IMR-90 (cell line): ENCODE measurements around the gene SBF2. TPM values are rescaled to one million over a fixed set of nuclear protein-coding genes. Genes with fewer than 3 reads are reported as not detected.

Experiments
- ATAC-seq: fragments of 200-7000 bp; cut with Tn5 transposase; 2 replicates; pipeline ENCODE4 v1.9.1; 2020; ENCODE audit warnings: low read depth, mild to moderate bottlenecking, moderate library complexity
- BruUV-seq: library from RNA; stranded (reverse); fragments of 400-500 nt; replicated peaks from 2 replicates; lab custom pipeline; 2021; lab: Mats Ljungman, UMichigan
- CTCF ChIA-PET: fragments of 300-600 bp; formaldehyde crosslinking; extraction: SDS; loops from one replicate; lab custom pipeline; 2021; ENCODE audit warnings: antibody characterized with exemption; lab: Yijun Ruan, JAX
- POLR2A ChIA-PET: fragments of 300-600 bp; sonication (Branson Sonifier 250); formaldehyde crosslinking; loops from one replicate; lab custom pipeline; 2022; ENCODE audit warnings: antibody characterized with exemption; ENCODE audit not compliant: unreplicated experiment; lab: Charles Lee
- DNase-seq: peaks from one replicate; pipeline ENCODE4 v3.0.0; 2013
- H2AFZ ChIP-seq: replicated peaks from 2 replicates; pipeline ENCODE3; 2013; ENCODE audit warnings: low read length, mild to moderate bottlenecking; ENCODE audit not compliant: poor library complexity
- H2AK5ac ChIP-seq: 2 replicates; pipeline ENCODE4 v1.6.1; 2013; ENCODE audit warnings: low read depth, low read length, inconsistent platforms
- H2AK9ac ChIP-seq: replicated peaks from 2 replicates; pipeline ENCODE3; 2013; ENCODE audit warnings: mild to moderate bottlenecking, low read depth, low read length, moderate library complexity; ENCODE audit not compliant: poor library complexity
- H2BK120ac ChIP-seq: 2 replicates; pipeline ENCODE4 v1.6.1; 2013; ENCODE audit warnings: low read depth, low read length, inconsistent platforms
- H2BK15ac ChIP-seq: 3 replicates; pipeline ENCODE4 v1.6.1; 2013; ENCODE audit warnings: low read depth, low read length, inconsistent platforms
- H2BK20ac ChIP-seq: 2 replicates; pipeline ENCODE4 v1.6.1; 2013; ENCODE audit warnings: low read depth, mild to moderate bottlenecking, inconsistent platforms, low read length, moderate library complexity
- H2BK5ac ChIP-seq: 2 replicates; pipeline ENCODE4 v1.6.1; 2013; ENCODE audit warnings: mild to moderate bottlenecking, low read depth, low read length, inconsistent platforms; ENCODE audit not compliant: poor library complexity, severe bottlenecking
- H3K14ac ChIP-seq: replicated peaks from 2 replicates; pipeline ENCODE4 v1.6.1; 2013; ENCODE audit warnings: low read depth, low read length, inconsistent platforms
- H3K18ac ChIP-seq: 2 replicates; pipeline ENCODE4 v1.6.1; 2013; ENCODE audit warnings: low read depth, low read length, control low read depth
- H3K23ac ChIP-seq: 2 replicates; pipeline ENCODE4 v1.6.1; 2013; ENCODE audit warnings: low read depth, low read length, inconsistent platforms
- H3K27ac ChIP-seq: 2 replicates; pipeline ENCODE4 v1.5.1; 2013; ENCODE audit warnings: mild to moderate bottlenecking, control low read depth, low read length; ENCODE audit not compliant: insufficient read depth
- H3K27me3 ChIP-seq: 2 replicates; pipeline ENCODE4 v1.6.1; 2013; ENCODE audit warnings: low read length; ENCODE audit not compliant: control insufficient read depth, insufficient read depth
- H3K36me3 ChIP-seq: 2 replicates; pipeline ENCODE4 v1.6.1; 2013; ENCODE audit warnings: low read length, mixed read lengths; ENCODE audit not compliant: control insufficient read depth, insufficient read depth
- H3K4ac ChIP-seq: 2 replicates; pipeline ENCODE4 v1.6.1; 2013; ENCODE audit warnings: low read depth, low read length, inconsistent platforms
- H3K4me1 ChIP-seq: 2 replicates; pipeline ENCODE4 v1.6.1; 2013; ENCODE audit warnings: low read length, mixed read lengths; ENCODE audit not compliant: control insufficient read depth, insufficient read depth
- H3K4me2 ChIP-seq: 2 replicates; pipeline ENCODE4 v1.6.1; 2013; ENCODE audit warnings: low read depth, mild to moderate bottlenecking, control low read depth, low read length, moderate library complexity
- H3K4me3 ChIP-seq: 2 replicates; pipeline ENCODE4 v1.5.1; 2013; ENCODE audit warnings: low read depth, mild to moderate bottlenecking, control low read depth, low read length, moderate library complexity; ENCODE audit not compliant: insufficient read depth
- H3K56ac ChIP-seq: 2 replicates; pipeline ENCODE4 v1.6.1; 2013; ENCODE audit warnings: low read length, inconsistent platforms; ENCODE audit not compliant: insufficient read depth; ENCODE audit errors: extremely low read depth
- H3K79me1 ChIP-seq, 2 experiments: 2 replicates each; pipeline ENCODE4 v1.6.1; 2013; ENCODE audit warnings: low read length in 2 of 2, inconsistent platforms in 1 of 2, low read depth in 1 of 2
- H3K9ac ChIP-seq: 2 replicates; pipeline ENCODE4 v1.6.1; 2013; ENCODE audit warnings: low read depth, low read length, control low read depth
- H3K9me1 ChIP-seq: 2 replicates; pipeline ENCODE4 v1.6.1; 2013; ENCODE audit warnings: low read length, inconsistent platforms; ENCODE audit not compliant: insufficient read depth
- H3K9me3 ChIP-seq: 2 replicates; pipeline ENCODE4 v1.6.1; 2013; ENCODE audit warnings: low read length; ENCODE audit not compliant: control insufficient read depth, insufficient read depth
- H4K20me1 ChIP-seq: 2 replicates; pipeline ENCODE4 v1.6.1; 2013; ENCODE audit warnings: low read length, inconsistent platforms; ENCODE audit not compliant: insufficient read depth
- H4K5ac ChIP-seq: 2 replicates; pipeline ENCODE4 v1.6.1; 2013; ENCODE audit warnings: mild to moderate bottlenecking, low read depth, low read length, control low read depth
- H4K8ac ChIP-seq, 2 experiments: 2 replicates each; pipeline ENCODE4 v1.6.1; 2013; ENCODE audit warnings: low read depth in 2 of 2, low read length in 2 of 2, control low read depth in 1 of 2, inconsistent platforms in 1 of 2
- H4K91ac ChIP-seq: 2 replicates; pipeline ENCODE4 v1.6.1; 2013; ENCODE audit warnings: low read depth, low read length, inconsistent platforms; ENCODE audit not compliant: insufficient read depth
- BHLHE40 ChIP-seq: fragments of 150-350 bp; IDR thresholded peaks from 2 replicates; pipeline ENCODE4 v1.6.1; 2016; ENCODE audit warnings: mild to moderate bottlenecking, low read depth, low read length
- CEBPB ChIP-seq: IDR thresholded peaks from 2 replicates; pipeline ENCODE4 v1.6.1; 2012; ENCODE audit warnings: low read depth, low read length, improper control_type of control experiment
- CHD1 ChIP-seq: IDR thresholded peaks from 2 replicates; pipeline ENCODE4 v1.6.1; 2012; ENCODE audit warnings: low read depth, low read length, improper control_type of control experiment
- CTCF ChIP-seq: conservative IDR thresholded peaks from 2 replicates; pipeline ENCODE4 v1.5.1; 2012; ENCODE audit warnings: mild to moderate bottlenecking, low read depth, low read length, improper control_type of control experiment
- ELK1 ChIP-seq: fragments of 150-350 bp; IDR thresholded peaks from 2 replicates; pipeline ENCODE4 v1.6.1; 2016; ENCODE audit warnings: low read depth, mild to moderate bottlenecking, low read length, moderate library complexity, borderline replicate concordance
- FOS ChIP-seq: fragments of 150-350 bp; IDR thresholded peaks from 2 replicates; pipeline ENCODE4 v1.6.1; 2016; ENCODE audit warnings: low read depth, low read length
- MAFK ChIP-seq: IDR thresholded peaks from 2 replicates; pipeline ENCODE4 v1.6.1; 2012; ENCODE audit warnings: low read depth, low read length, improper control_type of control experiment
- MAZ ChIP-seq: IDR thresholded peaks from 2 replicates; pipeline ENCODE4 v1.6.1; 2012; ENCODE audit warnings: low read depth, mild to moderate bottlenecking, low read length, improper control_type of control experiment, moderate library complexity, borderline replicate concordance
- MXI1 ChIP-seq: IDR thresholded peaks from 2 replicates; pipeline ENCODE4 v1.6.1; 2012; ENCODE audit warnings: low read depth, mild to moderate bottlenecking, low read length, moderate library complexity, borderline replicate concordance
- NFE2L2 ChIP-seq: fragments of 150-350 bp; IDR thresholded peaks from 2 replicates; pipeline ENCODE4 v1.6.1; 2016; ENCODE audit warnings: low read depth, mild to moderate bottlenecking, low read length
- POLR2A ChIP-seq: IDR thresholded peaks from 2 replicates; pipeline ENCODE4 v1.6.1; 2012; ENCODE audit warnings: mild to moderate bottlenecking, low read depth, low read length
- RCOR1 ChIP-seq: IDR thresholded peaks from 2 replicates; pipeline ENCODE4 v1.6.1; 2012; ENCODE audit warnings: mild to moderate bottlenecking, low read length, improper control_type of control experiment; ENCODE audit not compliant: insufficient replicate concordance
- RFX5 ChIP-seq: IDR thresholded peaks from 2 replicates; pipeline ENCODE4 v1.8.0; 2012; ENCODE audit warnings: low read depth, mild to moderate bottlenecking, low read length, moderate library complexity
- SMC3 ChIP-seq: fragments of 150-350 bp; IDR thresholded peaks from 2 replicates; pipeline ENCODE4 v1.6.1; 2016; ENCODE audit warnings: low read depth, mild to moderate bottlenecking, antibody characterized with exemption, low read length, moderate library complexity
- USF2 ChIP-seq: fragments of 150-350 bp; IDR thresholded peaks from 2 replicates; pipeline ENCODE4 v1.6.1; 2017; ENCODE audit warnings: mild to moderate bottlenecking, antibody characterized with exemption, low read length, low read depth
- WGBS, 2 experiments: methylation state at CpG; one replicate each; pipeline versions ENCODE4 v1.1.5 to v1.1.7; 2013; ENCODE audit warnings: missing lambda C conversion rate in 2 of 2; ENCODE audit not compliant: insufficient read length in 1 of 2; ENCODE audit errors: extremely low coverage in 2 of 2; 5-methylcytosine and 5-hydroxymethylcytosine counted together
- dilution Hi-C: fragments of 300-500 bp; cut with HindIII; formaldehyde crosslinking; loops from one replicate; pipeline ENCODE4 v1.14.3; 2018; ENCODE audit warnings: low sequenced_read_pairs; ENCODE audit not compliant: unreplicated experiment
- in situ Hi-C: fragments of 300-500 bp; cut with MboI; formaldehyde crosslinking; loops from 3 replicates; pipeline ENCODE4 v1.14.3; 2019; ENCODE audit warnings: low sequenced_read_pairs, inconsistent platforms, mixed read lengths
- intact Hi-C: fragments of 100-400 bp; cut with micrococcal nuclease; formaldehyde crosslinking; loops from 2 replicates; pipeline ENCODE4 v1.10.0; 2022
- polyA plus RNA-seq, 3 experiments: library from polyadenylated mRNA; depleted of rRNA; stranded (reverse); fragments of >200 nt; gene quantifications; 2 replicates each; pipeline ENCODE4 v1.2.3, GENCODE V29; 2012; ENCODE audit warnings: low replicate concordance in 1 of 3
- total RNA-seq: library from RNA; depleted of rRNA; stranded (reverse); fragments of >200 nt; gene quantifications from 2 replicates; pipeline ENCODE4 v1.2.3, GENCODE V29; 2012

The SBF2 gene
- total and polyA plus RNA-seq, 2 of the 4 experiments (the other 2 are of a cell fraction): 23.8 to 51.8 TPM

- intact Hi-C loops: no loop called here
- in situ Hi-C loops: no loop called here
- TF ChIP-seq SMC3: no peak
- TF ChIP-seq RFX5: no peak
- TF ChIP-seq FOS: no peak
- no peak for TF ChIP-seq NFE2L2
- TF ChIP-seq CHD1: no peak
- TF ChIP-seq CEBPB: no peak
- no peak for TF ChIP-seq RCOR1
- TF ChIP-seq MXI1: no peak
- no peak for TF ChIP-seq USF2
- TF ChIP-seq BHLHE40: no peak
- no peak for TF ChIP-seq POLR2A
- TF ChIP-seq MAFK: no peak
- no peak for TF ChIP-seq CTCF
- no peak for TF ChIP-seq ELK1
- TF ChIP-seq MAZ: no peak
Observed at GRCh38 chr11:9787981-9788521, 506.0 kb downstream of the SBF2 start.

More at GRCh38 chr11:9787981-9788521, 506.0 kb downstream of the SBF2 start:
- Histone ChIP-seq H2BK5ac (peak overlapping the region; percentile 75), H3K9me1 (peaks cover 28% of the 10 kb centered on the region), H4K8ac (peak overlapping the region; percentile 3 to 86; a peak in 3 of 4 replicates), H3K27me3 (no peaks in the 10 kb centered on the region), H3K18ac (peak overlapping the region; percentile 1; the same call in 1 of the 2 replicates), H3K14ac (peak overlapping the region; percentile 89), H3K56ac (0 out of 2 replicates have a peak overlapping the region, but pooled peaks have one; percentile 30), H3K4me3 (no peak overlapping the region), H3K4me2 (no peak overlapping the region), H2AK9ac (peak overlapping the region; percentile 28), H3K4me1 (peaks cover 19% of the 10 kb centered on the region), H4K91ac (peak overlapping the region; percentile 80), H4K5ac (peak overlapping the region; percentile 3), H2BK20ac (peak overlapping the region; percentile 79), H2AK5ac (peak overlapping the region; percentile 88), H2BK15ac (peak overlapping the region; percentile 54; the same call in 1 of the 3 replicates), H3K36me3 (peaks cover 31% of the 10 kb centered on the region), H3K27ac (peak overlapping the region; percentile 69), H2BK120ac (peak overlapping the region; percentile 83), H3K4ac (peak overlapping the region; percentile 95), H4K20me1 (no peaks in the 10 kb centered on the region), H3K79me1 (peaks cover 14 to 34% of the 10 kb centered on the region in 2 experiments), H3K23ac (peak overlapping the region; percentile 80; the same call in 1 of the 2 replicates), H3K9me3 (no peaks in the 10 kb centered on the region), H3K9ac (no peak overlapping the region), H2AFZ (peak overlapping the region; percentile 65)
- dilution Hi-C loops: no loop called here
- whole genome bisulfite sequencing, 2 experiments: 60% methylated on average over 1 of the region's 3 CpGs; no CpG with 5 or more reads in 1 of the 2 experiments
- ChIA-PET POLR2A (interaction anchor here (0.5 to 1.0 kb wide), 3 partner anchors 13 to 175 kb away, joined by 3 to 4 read pairs (median 3); no protein-coding TSS in a partner anchor), CTCF (interaction anchor here (0.9 kb wide), 1 partner anchor 14 kb away, joined by 3 read pairs; no protein-coding TSS in a partner anchor)
- ATAC-seq (peak; percentile 80), DNase-seq (peak; percentile 95)
- BruUV-seq: no TSS peak
